Measurements from ENCODE around the gene IL16.
"Not testable (repeated sequence)": the region's sequence is repeated elsewhere in the genome, so short reads cannot be mapped to it uniquely, and the experiment has no call there.

Gene IL16

DNA sequence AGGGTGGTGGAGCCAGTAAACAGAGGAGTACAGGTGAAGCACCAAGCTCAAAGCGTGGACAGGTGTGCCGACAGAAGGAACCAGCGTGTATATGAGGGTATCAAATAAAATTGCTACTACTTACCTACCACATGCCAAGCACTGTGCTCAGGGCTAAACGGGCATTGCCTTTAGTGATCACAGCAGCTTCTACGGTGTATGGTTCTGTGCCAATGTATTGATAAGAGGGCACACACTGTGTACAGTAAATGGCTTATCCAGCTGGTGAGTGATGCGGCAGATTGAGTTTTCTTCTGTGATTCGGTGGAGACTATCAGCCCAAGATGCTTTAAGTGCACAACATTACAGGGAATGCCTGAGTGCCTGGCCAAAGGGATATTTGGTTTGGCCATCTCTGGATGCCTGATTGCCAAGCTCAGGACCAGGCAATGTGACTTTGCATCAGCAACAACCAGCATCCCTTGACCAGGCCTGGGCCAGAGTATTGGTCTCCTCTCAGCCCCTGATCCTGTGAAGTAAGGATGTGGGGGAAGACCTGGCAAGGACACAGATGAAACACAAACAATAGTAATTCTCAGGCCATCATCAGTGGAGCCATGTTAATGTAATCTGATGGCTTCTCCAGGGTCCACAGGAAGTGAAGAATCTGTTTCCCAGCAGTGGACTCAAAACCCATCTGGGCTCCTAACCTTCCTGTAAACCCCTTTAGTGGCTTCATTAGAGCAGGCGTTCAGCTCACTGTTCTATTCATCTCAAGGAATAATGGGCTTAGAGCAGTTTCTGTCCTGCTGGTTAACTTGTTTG, 113.2 kb downstream of the IL16 start:
- no peak for DNase-seq

DNA sequence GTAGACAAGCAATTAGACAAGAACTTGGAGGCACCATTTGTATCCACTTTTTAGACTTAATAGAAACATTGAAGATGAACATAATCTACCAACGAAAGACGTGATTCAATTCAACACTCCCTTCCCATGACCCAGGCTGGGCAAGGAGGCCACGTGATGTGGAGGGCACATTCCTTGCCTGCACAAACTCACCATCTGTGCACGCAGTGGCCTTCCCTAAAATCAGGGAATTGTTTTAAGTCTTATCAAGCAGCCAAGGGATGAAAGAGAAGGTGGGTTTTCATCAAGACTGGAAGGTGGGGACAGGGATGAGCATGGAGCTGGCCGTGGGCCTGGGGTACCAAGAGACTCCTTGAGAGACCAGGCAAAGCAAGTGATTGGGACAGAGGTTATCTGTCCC, 113.8 kb downstream of the IL16 start:
- no peak for DNase-seq

GRCh38 chr15:81311752-81312464, 115.2 kb downstream of the IL16 start:
- no peak for DNase-seq

- peak in 1 of 51 donors; percentile 44 for DNase-seq
These were observed 116.3 kb downstream of the IL16 start for GRCh38 chr15:81312790-81313543.

DNA sequence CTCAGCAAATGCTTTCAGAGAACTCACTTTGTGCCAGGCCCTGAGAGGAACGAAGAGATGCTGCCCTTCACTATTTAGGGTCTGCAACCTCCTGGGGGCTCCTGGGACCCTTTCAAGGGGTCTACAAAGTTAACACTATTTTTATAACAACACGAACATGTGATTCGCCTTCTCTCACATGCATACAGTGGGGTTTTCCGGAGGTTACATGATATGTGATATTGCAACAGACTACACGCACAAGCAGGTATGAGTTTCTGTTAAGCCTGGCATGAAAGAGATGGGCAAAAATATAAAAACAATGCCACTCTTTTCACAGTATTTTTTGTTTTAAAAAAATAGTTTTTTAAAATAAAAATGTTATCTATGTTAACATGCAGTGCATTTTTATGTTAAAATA, 117.0 kb downstream of the IL16 start:
- DNase-seq, result no peak

GRCh38 chr15:81314378-81314777, 117.7 kb downstream of the IL16 start:
- DNase-seq, result no peak

DNA sequence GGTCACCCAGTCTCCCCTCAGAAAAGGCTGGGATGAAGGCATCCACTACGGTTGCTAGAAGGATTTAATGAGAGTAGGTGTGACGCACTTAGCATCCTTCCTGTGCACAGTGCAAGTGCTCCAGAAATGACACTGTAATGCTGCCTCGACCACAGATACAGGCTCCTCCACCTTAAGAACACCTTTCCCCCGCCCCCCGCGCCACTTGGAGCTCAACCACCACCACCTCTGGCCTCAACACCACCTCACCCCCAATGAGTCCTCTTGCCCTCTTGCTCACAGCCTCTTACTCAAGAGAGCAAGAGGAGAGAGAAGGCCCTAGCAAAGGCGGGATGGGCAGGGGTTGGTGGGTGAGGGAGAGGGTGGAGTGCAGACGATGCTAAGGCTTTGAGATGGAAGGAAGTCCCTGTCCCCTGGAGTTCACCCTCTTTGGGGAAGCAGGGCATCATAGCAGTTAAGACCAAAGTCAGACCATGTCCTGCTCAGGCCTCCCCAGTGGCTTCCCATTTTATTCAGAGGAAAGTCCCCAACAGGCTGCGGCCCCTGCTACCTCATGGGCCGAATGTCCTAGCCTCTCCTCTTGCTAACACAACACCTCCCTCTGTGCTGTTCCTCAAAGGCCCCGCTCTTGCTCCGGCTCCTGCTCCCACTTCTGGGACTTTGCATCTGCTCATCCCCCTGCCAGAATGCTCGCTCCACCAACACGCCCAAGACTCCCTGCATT, 118.9 kb downstream of the IL16 start:
- DNase-seq, result no peak

GRCh38 chr15:81316267-81316666, 119.6 kb downstream of the IL16 start:
- no peak for DNase-seq

DNA sequence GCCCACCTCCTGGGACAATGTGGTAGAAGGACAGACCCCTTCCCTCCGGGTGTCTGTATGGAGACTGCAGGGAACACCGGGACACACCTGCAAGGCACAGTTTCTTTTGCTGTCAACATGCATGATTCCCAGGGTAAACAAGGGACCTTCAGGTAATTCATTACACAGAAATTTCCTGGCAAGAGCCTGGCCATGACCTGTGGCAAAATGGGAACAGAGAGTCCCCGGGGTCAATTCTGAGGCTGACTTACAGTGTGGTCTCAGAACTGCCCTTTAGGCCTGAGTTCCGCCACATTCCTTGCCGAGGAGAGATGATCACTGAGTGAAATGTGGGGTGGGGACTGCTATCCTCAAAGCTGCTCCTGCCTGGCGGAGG, 121.0 kb downstream of the IL16 start:
- DNase-seq, result no peak

DNA sequence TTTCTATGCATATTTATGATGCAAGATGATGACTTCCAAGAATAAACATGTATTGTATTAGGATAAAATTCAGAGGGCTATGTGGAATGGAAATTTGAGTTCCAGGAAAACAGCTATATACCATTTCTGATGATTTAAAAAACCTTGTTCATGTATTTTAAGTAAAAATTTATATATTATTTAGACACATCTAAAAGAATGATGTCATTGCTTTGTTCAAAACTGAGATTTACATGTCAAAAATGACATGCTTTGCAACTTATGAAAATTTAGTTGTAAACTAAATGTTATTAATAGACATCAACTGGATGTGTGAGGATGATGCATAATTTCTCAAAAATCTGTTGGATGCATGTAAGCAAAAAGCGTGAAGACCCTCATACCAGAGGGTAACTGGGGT, 125.0 kb downstream of the IL16 start:
- DNase-seq, result no peak

- no peak for DNase-seq
These were observed 126.1 kb downstream of the IL16 start for GRCh38 chr15:81322676-81323253.

DNA sequence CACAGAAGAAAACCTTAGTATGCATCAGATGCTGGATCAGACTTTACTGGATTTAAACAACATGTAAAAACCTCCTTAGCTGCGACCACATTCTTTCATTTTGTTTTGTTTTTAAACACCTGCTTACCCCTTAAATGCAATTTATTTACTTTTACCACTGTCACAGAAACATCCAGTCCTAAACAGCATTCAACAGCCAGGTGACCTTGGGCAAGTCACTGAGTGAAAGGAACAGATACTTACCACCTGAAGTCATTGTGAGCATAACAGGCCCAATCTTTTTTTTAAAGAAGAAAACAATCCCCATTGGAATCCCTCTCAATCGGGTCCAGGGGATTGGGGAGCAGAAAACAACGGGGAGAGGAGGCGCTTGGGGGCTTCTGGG, 126.9 kb downstream of the IL16 start:
- no peak for DNase-seq

DNA sequence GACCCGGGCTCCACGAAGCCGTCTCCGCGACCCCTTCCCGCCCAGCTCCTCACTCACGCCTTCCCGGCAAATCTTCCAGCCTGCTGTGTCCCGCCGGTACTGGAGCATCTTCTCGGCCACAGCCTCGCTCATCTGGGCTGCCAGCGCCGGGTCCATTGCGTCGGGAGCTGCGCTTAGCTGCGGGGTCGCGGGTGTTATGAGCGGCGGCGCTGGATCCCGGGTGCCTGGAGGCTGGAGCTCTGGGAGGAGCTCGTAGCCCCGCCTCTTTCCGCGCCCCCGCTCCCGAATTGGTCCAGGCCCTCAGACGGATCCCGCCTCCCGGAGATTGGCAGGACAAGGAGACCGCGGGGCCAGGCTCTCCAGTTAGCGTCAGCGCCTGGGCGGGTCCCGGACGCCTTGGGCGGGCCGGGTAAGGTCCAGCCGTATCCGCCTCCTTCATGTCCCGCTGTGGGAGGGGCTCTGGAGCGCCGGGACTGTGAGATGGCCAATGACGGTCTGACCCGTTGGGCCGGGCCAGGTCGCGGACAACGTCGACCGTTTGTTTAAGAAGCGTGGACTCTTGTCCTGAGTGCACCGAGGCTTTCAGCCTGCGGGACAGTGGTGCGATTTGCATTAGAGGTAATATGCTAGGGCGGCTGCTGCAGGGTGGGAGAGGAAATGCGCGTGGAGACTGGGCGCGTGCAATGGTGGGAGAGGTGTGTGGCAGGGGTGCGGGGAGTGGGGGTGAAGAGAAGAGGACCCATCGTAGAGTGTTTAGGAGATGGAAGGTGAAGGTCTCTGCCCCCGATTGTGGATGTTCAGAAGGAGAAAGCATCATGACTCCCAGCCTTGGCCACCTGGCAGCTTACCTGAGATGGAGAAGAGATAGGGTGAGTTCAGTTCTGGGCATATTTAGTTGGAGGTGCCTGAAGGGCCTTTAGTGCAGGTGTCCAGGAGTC, 127.5 kb downstream of the IL16 start, which contains the start of gene STARD5:
TSS of gene STARD5 (minus strand) at position 198 of the 938 bp plus-strand sequence. CDS start at position 156, 42 bp downstream.
- DNase-seq, result peak; percentile 56 to 99 (median 96)

- DNase-seq, result no peak
These were observed 130.0 kb downstream of the IL16 start for GRCh38 chr15:81326466-81327212.

DNA sequence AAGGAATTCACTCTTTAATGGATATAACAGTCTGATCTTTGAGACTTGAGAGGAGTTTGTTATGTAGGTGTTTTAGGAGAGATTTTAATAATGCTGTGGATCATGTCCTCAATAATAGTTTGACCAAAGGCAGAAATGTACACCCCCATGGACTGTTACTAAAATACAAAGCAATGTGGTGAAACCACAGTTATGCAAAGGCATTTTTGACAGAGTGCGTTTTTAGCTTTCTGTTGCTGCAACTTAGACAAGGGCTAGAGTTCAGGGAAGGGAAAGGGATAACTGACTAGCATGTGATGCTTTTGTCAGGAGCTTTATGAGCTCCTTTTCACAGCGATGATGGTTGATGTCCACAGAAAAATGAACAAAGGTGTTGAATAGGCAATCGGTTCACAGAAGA, 130.8 kb downstream of the IL16 start:
- DNase-seq, result no peak

DNA sequence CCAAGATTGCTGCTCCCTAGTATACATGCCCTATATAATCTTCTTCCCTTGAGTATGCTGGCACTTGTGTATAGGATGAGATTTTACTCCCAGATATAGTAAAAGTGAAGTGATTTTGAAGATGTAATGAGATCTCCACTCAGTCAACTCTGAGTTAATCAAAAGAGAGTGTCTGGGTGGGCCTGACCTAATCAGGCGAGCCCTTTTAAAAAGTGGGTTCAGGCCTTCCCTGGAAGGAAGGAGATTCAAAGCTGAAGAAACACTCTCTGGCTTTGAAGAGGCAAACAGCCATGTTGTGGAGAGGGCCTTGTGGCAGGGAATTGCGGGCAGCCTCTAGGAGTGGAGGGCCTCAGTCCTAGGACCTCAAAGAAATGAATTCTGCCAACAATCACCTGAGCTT, 132.8 kb downstream of the IL16 start:
- DNase-seq, result no peak

GRCh38 chr15:81330366-81331090, 133.8 kb downstream of the IL16 start:
- DNase-seq, result no peak

DNA sequence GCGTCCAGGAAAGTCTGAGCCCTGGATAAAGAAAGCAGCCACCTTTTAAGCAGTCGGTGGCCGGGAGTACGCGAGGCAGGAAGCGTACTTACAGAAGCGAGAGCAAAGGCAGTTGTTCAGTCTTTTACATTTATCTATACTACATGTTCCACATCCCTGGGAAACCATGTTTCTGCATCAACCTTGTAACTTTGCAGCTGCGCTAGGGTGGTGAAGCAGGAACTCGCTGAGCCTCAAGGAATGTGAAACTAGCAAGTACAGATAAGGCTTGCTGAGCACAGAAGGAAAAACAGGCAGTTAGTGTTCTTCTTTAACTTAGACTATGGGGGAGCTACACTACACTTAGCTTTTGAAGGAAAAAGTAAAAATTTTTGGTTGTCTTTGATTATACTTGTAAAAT, 134.5 kb downstream of the IL16 start:
- DNase-seq, result not testable (repeated sequence)

DNA sequence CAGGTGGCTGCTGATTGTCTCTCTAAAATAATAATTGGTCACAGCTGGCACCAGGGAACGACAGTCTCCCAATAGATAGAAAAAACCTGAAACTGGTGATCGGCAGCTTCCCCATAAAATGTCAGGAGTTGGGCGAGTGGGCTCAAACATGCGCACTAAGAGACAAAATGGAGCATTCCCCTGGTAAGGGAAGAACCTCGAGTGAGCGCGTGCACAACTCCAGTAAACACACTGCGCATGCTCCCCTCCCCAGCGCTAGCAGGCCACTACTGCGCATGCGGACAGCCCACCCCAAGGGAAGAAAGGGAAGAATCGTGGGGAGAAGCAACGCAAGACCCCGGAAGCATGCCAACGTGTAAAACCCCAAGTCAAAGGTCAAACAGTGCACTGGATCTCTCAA, 134.9 kb downstream of the IL16 start:
- DNase-seq, result no peak

Measured in hypothalamus (tissue), 51 donors.